VCaP (cell line): Measurements from ENCODE around the gene SPATS2L.

Experiments
- H3K27ac ChIP-seq: fragments of 450-650 bp; 2 replicates; pipeline ENCODE4 v1.5.1; 2017
- CTCF ChIP-seq: fragments of 450-650 bp; conservative IDR thresholded peaks from 2 replicates; pipeline ENCODE4 v1.5.1; 2017; ENCODE audit warnings: mild to moderate bottlenecking, moderate library complexity

The SPATS2L gene

DNA sequence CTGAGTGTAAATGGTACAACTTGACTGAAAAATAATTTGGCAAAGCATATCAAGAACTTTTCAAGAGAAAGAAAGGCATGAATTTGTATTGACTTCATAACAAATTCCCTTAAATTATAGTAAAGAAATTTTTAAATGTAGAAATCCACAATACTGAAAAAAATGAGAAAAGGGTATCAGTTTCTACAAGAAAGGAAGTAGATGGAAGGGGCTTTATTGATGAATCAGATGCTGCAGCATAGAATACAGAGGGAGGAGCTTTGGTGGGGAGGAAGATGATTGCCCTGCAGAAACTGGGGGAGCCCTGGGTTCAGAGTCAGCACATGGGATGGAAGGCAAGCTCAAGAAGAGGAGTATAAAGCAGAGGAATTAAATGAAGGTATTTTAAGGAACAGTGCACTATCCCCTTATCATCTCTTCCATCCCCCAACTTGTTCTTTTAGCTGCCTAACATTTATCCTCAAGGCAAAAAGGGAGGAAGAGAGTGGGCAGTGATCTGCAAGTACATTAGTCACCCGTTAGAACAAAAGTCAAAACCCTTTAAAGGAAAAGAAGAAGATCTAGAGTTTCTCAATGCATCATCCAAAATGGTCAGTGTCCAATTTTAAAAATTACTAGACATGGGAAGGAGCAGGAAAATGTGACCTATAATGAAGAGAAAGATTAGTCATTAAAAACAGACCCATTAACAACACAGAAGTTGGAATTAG, 125.7 kb downstream of the SPATS2L start:
- no peak for TF ChIP-seq CTCF
- no peak overlapping the region for H3K27ac ChIP-seq

- no peak overlapping the region for H3K27ac ChIP-seq
- no peak for TF ChIP-seq CTCF
Observed at GRCh38 chr2:200435379-200435778, 128.9 kb downstream of the SPATS2L start.

DNA sequence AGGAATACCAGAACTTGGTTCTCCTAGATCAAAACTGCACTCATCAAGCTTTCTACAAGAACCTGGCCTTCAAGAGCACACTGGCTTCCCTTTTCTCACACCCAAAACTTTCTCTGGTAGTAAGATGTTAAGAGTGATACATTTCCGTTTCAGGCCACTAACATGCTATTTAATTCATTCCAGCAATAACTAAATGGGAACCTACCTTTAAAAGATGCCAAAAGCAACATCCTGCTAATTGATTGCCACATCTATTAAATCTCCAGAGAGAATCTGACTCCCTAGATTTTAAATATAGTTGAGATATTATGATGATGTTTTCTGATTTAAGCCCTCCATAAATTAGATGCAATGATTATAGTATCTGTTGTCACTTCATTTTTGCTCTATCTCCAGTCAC, 131.8 kb downstream of the SPATS2L start:
- no peak for TF ChIP-seq CTCF
- H3K27ac ChIP-seq: no peak overlapping the region

- no peak for TF ChIP-seq CTCF
- H3K27ac ChIP-seq: no peak overlapping the region
Observed at GRCh38 chr2:200438846-200439245, 132.4 kb downstream of the SPATS2L start.

- no peak overlapping the region for H3K27ac ChIP-seq
- TF ChIP-seq CTCF: no peak
Observed at GRCh38 chr2:200439981-200440380, 133.5 kb downstream of the SPATS2L start.

DNA sequence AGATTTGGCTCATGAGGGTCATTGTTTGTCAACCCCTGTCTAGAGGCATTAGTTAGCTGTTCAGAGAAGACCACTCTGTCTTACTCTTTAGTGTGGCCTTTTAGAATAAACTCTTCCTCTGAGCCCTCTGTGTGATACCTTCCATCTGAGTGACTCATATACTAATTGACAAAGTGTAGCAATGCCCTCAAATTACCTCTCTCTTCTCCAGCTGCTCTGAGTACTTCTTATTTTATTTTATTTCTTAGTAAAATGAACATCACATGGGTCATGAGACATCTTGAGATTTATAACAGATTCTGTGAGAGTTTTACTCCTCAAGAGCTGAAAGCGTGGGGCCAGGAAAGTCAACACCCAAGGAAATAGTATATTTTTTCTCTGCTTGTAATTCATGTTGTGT, 136.0 kb downstream of the SPATS2L start:
- H3K27ac ChIP-seq: no peak overlapping the region
- TF ChIP-seq CTCF: no peak

DNA sequence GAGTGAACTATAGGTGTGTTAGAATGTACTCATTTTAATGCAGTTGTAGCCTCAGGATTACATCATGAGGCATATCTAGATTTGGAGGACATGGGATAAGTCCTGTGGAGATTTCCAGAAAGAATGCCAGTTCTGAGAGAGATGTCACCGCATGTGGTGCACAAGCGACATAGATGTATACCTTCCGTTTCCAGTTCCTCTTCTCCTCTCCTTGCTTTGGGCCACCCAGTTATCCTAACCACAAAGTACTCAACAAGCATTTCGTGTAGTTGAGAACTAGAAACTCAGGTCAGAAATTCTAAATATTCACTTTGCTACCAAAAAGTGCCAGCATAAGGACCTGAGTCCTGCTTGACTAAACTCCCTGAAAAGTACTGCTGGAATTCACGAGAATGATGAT, 136.9 kb downstream of the SPATS2L start:
- no peak overlapping the region for H3K27ac ChIP-seq
- no peak for TF ChIP-seq CTCF
